SIG-M5 (cell line): ENCODE results near the gene CLRN3.

ENCODE experiments used
- DNase-seq: peaks from one replicate; lab custom pipeline; 2025; lab: John Stamatoyannopoulos, UW

Gene CLRN3

GRCh38 chr10:127899766-127900387 is 7.1 kb upstream of the CLRN3 start:
- DNase-seq, result no peak

GRCh38 chr10:127897177-127897576 is 4.4 kb upstream of the CLRN3 start:
- DNase-seq, result no peak

- DNase-seq, result no peak
These were observed 3.8 kb upstream of the CLRN3 start for GRCh38 chr10:127896590-127896989.

GRCh38 chr10:127894146-127894545 is 1.4 kb upstream of the CLRN3 start:
- no peak for DNase-seq

- DNase-seq, result no peak
These were observed 1.9 kb downstream of the CLRN3 start for GRCh38 chr10:127890832-127891334.

- no peak for DNase-seq
These were observed 2.5 kb downstream of the CLRN3 start for GRCh38 chr10:127890216-127890615.

- no peak for DNase-seq
These were observed 3.0 kb downstream of the CLRN3 start for GRCh38 chr10:127889605-127890195.

GRCh38 chr10:127888521-127889312 is 4.0 kb downstream of the CLRN3 start:
- no peak for DNase-seq

- DNase-seq, result no peak
These were observed 5.0 kb downstream of the CLRN3 start for GRCh38 chr10:127887541-127888415.

GRCh38 chr10:127886371-127887051 is 6.2 kb downstream of the CLRN3 start:
- no peak for DNase-seq

- DNase-seq, result no peak
These were observed 8.2 kb downstream of the CLRN3 start for GRCh38 chr10:127884501-127884900.

- DNase-seq, result no peak
These were observed 9.2 kb downstream of the CLRN3 start for GRCh38 chr10:127883516-127883915.

- no peak for DNase-seq
These were observed 9.8 kb downstream of the CLRN3 start for GRCh38 chr10:127882801-127883459.

GRCh38 chr10:127882391-127882790 is 10.3 kb downstream of the CLRN3 start:
- DNase-seq, result no peak

- DNase-seq, result no peak
These were observed 11.5 kb downstream of the CLRN3 start for GRCh38 chr10:127881262-127881661.

GRCh38 chr10:127880557-127880956 is 12.2 kb downstream of the CLRN3 start:
- peak; percentile 10 for DNase-seq

- no peak for DNase-seq
These were observed 14.2 kb downstream of the CLRN3 start for GRCh38 chr10:127878475-127879055.

GRCh38 chr10:127877699-127878098 is 15.0 kb downstream of the CLRN3 start:
- DNase-seq, result no peak

- DNase-seq, result no peak
These were observed 15.6 kb downstream of the CLRN3 start for GRCh38 chr10:127877116-127877515.

GRCh38 chr10:127875916-127876315 is 16.8 kb downstream of the CLRN3 start:
- DNase-seq, result no peak

GRCh38 chr10:127875449-127875765 is 17.3 kb downstream of the CLRN3 start:
- DNase-seq, result no peak
